COLO829 (cell line): ENCODE measurements around the gene BORCS6.
A peak's percentile ranks its signal among the peaks of the same experiment; 100 is the strongest.
"Not testable (repeated sequence)": the region's sequence is repeated elsewhere in the genome, so short reads cannot be mapped to it uniquely, and the experiment has no call there.

Experiments
- DNase-seq: peaks from one replicate; pipeline ENCODE4 v3.0.0; 2012; ENCODE audit warnings: low spot score

The BORCS6 gene

GRCh38 chr17:8189711-8190477 is at the start of gene BORCS6:
BORCS6 (minus strand) TSS chr17:8190180; CDS start chr17:8190140, 40 bp downstream.
- DNase-seq: peak; percentile 92

GRCh38 chr17:8237886-8238285 is 47.9 kb upstream of the BORCS6 start:
- DNase-seq: no peak

GRCh38 chr17:8237175-8237574 is 47.2 kb upstream of the BORCS6 start:
- no peak for DNase-seq

- no peak for DNase-seq
Measured at GRCh38 chr17:8235676-8236075, 45.7 kb upstream of the BORCS6 start.

GRCh38 chr17:8234361-8235270 is 44.6 kb upstream of the BORCS6 start:
- DNase-seq: no peak

GRCh38 chr17:8231701-8232100 is 41.7 kb upstream of the BORCS6 start:
- DNase-seq: no peak

- no peak for DNase-seq
Measured at GRCh38 chr17:8227238-8227581, 37.2 kb upstream of the BORCS6 start.

- peak; percentile 75 for DNase-seq
Measured at GRCh38 chr17:8226536-8227237, 36.7 kb upstream of the BORCS6 start.

GRCh38 chr17:8225813-8226535 is 36.0 kb upstream of the BORCS6 start:
- no peak for DNase-seq

GRCh38 chr17:8224891-8225812 is 35.2 kb upstream of the BORCS6 start:
- DNase-seq: no peak

- DNase-seq: no peak
Measured at GRCh38 chr17:8223356-8224126, 33.6 kb upstream of the BORCS6 start.

- DNase-seq: peak; percentile 85
Measured at GRCh38 chr17:8222630-8223355, 32.8 kb upstream of the BORCS6 start.

- no peak for DNase-seq
Measured at GRCh38 chr17:8222380-8222629, 32.3 kb upstream of the BORCS6 start.

- peak; percentile 82 for DNase-seq
Measured at GRCh38 chr17:8221663-8222379, 31.8 kb upstream of the BORCS6 start.

GRCh38 chr17:8220783-8221662 is 31.0 kb upstream of the BORCS6 start:
- peak; percentile 92 for DNase-seq

GRCh38 chr17:8214000-8214399 is 24.0 kb upstream of the BORCS6 start:
- DNase-seq: not testable (repeated sequence)

- no peak for DNase-seq
Measured at GRCh38 chr17:8212312-8213180, 22.6 kb upstream of the BORCS6 start.
